ENCODE results near the gene B2M. TPM values are rescaled to one million over a fixed set of nuclear protein-coding genes. Genes with fewer than 3 reads are reported as not detected.
"Not testable (repeated sequence)": the region's sequence is repeated elsewhere in the genome, so short reads cannot be mapped to it uniquely, and the experiment has no call there.

B2M gene
- total RNA-seq, 2 experiments from 2014 or later, result 4,476 to 4,587 TPM

GRCh38 chr15:44719293-44719999 lies 8.1 kb downstream of the B2M start:
- DNase-seq (peak; percentile 89), ATAC-seq (peak; percentile 72)
- Mint-ChIP-seq H3K27ac (peak overlapping the region; percentile 96), H3K27me3 (no peaks in the 10 kb centered on the region), H3K4me1 (ENCODE audit: low read depth) (peaks cover 88% of the 10 kb centered on the region), H3K4me3 (peak overlapping the region; percentile 44), H3K36me3 (ENCODE audit: low read depth) (peaks cover 58% of the 10 kb centered on the region), H3K9me3 (no peaks in the 10 kb centered on the region)
- TF ChIP-seq, protein P1, sequence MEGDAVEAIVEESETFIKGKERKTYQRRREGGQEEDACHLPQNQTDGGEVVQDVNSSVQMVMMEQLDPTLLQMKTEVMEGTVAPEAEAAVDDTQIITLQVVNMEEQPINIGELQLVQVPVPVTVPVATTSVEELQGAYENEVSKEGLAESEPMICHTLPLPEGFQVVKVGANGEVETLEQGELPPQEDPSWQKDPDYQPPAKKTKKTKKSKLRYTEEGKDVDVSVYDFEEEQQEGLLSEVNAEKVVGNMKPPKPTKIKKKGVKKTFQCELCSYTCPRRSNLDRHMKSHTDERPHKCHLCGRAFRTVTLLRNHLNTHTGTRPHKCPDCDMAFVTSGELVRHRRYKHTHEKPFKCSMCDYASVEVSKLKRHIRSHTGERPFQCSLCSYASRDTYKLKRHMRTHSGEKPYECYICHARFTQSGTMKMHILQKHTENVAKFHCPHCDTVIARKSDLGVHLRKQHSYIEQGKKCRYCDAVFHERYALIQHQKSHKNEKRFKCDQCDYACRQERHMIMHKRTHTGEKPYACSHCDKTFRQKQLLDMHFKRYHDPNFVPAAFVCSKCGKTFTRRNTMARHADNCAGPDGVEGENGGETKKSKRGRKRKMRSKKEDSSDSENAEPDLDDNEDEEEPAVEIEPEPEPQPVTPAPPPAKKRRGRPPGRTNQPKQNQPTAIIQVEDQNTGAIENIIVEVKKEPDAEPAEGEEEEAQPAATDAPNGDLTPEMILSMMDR (IDR thresholded peaks at IDR 0.05), result no peak
- intact Hi-C loops (cut with micrococcal nuclease), result no loop called here
- ChIA-PET CTCF (interaction anchor here (1.0 to 16.8 kb wide), 4 partner anchors 14 to 127 kb away, joined by 3 to 333 read pairs (median 22); partner anchors contain the start of genes SPG11 and TRIM69), POLR2A (interaction anchor here (0.6 to 37.9 kb wide), 7 partner anchors 1 to 943 kb away, joined by 3 to 1862 read pairs (median 4); partner anchors contain the start of genes B2M, PATL2, SPG11 and TRIM69)

- H3K4me1 Mint-ChIP-seq (ENCODE audit: low read depth), result peaks cover 89% of the 10 kb centered on the region
- H3K36me3 Mint-ChIP-seq (ENCODE audit: low read depth), result peaks cover 53% of the 10 kb centered on the region
- ChIA-PET CTCF (interaction anchor here (1.0 to 16.8 kb wide), 4 partner anchors 13 to 127 kb away, joined by 3 to 333 read pairs (median 22); partner anchors contain the start of genes SPG11 and TRIM69), POLR2A (interaction anchor here (1.4 to 37.9 kb wide), 6 partner anchors 1 to 127 kb away, joined by 3 to 1862 read pairs (median 786); partner anchors contain the start of genes B2M, PATL2, SPG11 and TRIM69)
- ATAC-seq; intact Hi-C loops (cut with micrococcal nuclease); H3K27me3 Mint-ChIP-seq; H3K9me3 Mint-ChIP-seq; DNase-seq: not testable (repeated sequence)
- H3K27ac Mint-ChIP-seq, result peak overlapping the region; percentile 96
- H3K4me3 Mint-ChIP-seq, result peak overlapping the region; percentile 26
Observed at GRCh38 chr15:44720000-44720435, 8.7 kb downstream of the B2M start.

DNA sequence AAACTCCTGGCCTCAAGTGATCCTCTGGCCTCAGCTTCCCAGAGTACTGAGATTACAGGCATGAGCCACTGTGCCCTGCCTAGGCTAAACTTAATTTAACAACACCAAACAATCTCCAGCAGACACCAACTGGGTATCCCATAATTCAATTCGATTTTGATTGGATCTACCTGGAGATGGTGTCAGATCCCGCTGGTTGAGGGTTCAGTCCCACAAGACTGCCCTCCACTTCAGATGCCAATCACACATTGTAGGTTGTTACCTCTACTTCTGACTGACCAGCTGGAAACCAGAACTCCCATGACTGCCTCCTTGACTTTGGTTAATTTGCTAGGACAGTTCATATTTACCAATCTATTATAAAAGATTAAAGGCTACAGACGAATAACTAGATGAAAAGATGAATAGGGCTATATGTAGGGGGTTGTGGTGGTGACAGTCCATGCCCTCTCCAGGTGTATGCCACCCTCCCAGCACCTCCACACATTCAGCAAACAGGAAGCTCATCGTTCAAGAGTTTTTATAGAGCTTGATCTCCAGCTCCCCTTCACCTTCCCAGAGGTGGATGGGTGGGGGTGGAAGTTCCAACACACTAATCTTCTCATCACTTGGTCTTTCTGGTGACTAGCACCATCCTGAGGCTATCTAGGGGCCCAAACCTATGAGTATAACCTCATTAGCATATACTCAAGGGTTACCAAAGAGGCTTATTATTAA lies 9.3 kb downstream of the B2M start:
- peak; percentile 2 for ATAC-seq

GRCh38 chr15:44722011-44722410 lies 10.7 kb downstream of the B2M start:
- peaks cover 35% of the 10 kb centered on the region for H3K36me3 Mint-ChIP-seq (ENCODE audit: low read depth)
- TF ChIP-seq, protein P1 (IDR thresholded peaks at IDR 0.05), result no peak
- no peaks in the 10 kb centered on the region for H3K27me3 Mint-ChIP-seq
- peaks cover 82% of the 10 kb centered on the region for H3K4me1 Mint-ChIP-seq (ENCODE audit: low read depth)
- DNase-seq, result no peak
- H3K4me3 Mint-ChIP-seq, result no peak overlapping the region
- no peak for ATAC-seq
- no peaks in the 10 kb centered on the region for H3K9me3 Mint-ChIP-seq
- ChIA-PET CTCF (interaction anchor here (0.7 to 6.8 kb wide), 6 partner anchors 9 to 72 kb away, joined by 3 to 41 read pairs (median 6); partner anchors contain the start of genes SPG11 and TRIM69), POLR2A (interaction anchor here (0.9 to 37.9 kb wide), 4 partner anchors 3 to 83 kb away, joined by 3 to 1862 read pairs (median 1567); partner anchors contain the start of genes B2M, PATL2, SPG11 and TRIM69)
- H3K27ac Mint-ChIP-seq, result peak overlapping the region; percentile 96
- intact Hi-C loops (cut with micrococcal nuclease), result no loop called here

More for the DNA sequence above, 9.3 kb downstream of the B2M start:
- intact Hi-C loops (cut with micrococcal nuclease), result no loop called here
- DNase-seq, result peak; percentile 47
- ChIA-PET CTCF (interaction anchor here (1.0 to 16.8 kb wide), 5 partner anchors 12 to 70 kb away, joined by 3 to 333 read pairs (median 10); partner anchors contain the start of genes SPG11 and TRIM69), POLR2A (interaction anchor here (1.4 to 37.9 kb wide), 5 partner anchors 2 to 128 kb away, joined by 3 to 1862 read pairs (median 1567); partner anchors contain the start of genes B2M, PATL2, SPG11 and TRIM69)
- TF ChIP-seq, protein P1 (IDR thresholded peaks at IDR 0.05), result no peak
- Mint-ChIP-seq H3K27ac (peak overlapping the region; percentile 96), H3K36me3 (ENCODE audit: low read depth) (peaks cover 47% of the 10 kb centered on the region), H3K27me3 (no peaks in the 10 kb centered on the region), H3K4me3 (peak overlapping the region; percentile 18), H3K9me3 (no peaks in the 10 kb centered on the region), H3K4me1 (ENCODE audit: low read depth) (peaks cover 87% of the 10 kb centered on the region)

- DNase-seq (peak; percentile 43), ATAC-seq (no peak)
- CTCF ChIA-PET, result interaction anchor here (1.1 to 16.4 kb wide), 4 partner anchors 11 to 95 kb away, joined by 3 to 333 read pairs (median 56); partner anchors contain the start of genes B2M, PATL2, SPG11 and TRIM69
- intact Hi-C loops (cut with micrococcal nuclease), result no loop called here
- Mint-ChIP-seq H3K9me3 (no peaks in the 10 kb centered on the region), H3K4me3 (peak overlapping the region; percentile 99), H3K36me3 (ENCODE audit: low read depth) (peaks cover 19% of the 10 kb centered on the region), H3K4me1 (ENCODE audit: low read depth) (peaks cover 60% of the 10 kb centered on the region), H3K27ac (peak overlapping the region; percentile 100), H3K27me3 (no peaks in the 10 kb centered on the region)
- TF ChIP-seq, protein P1 (IDR thresholded peaks at IDR 0.05), result no peak
- POLR2A ChIA-PET, result interaction anchor here (0.6 to 37.9 kb wide), 10 partner anchors 3 to 299 kb away, joined by 3 to 1862 read pairs (median 5); partner anchors contain the start of genes B2M, PATL2, SPG11 and TRIM69
Observed at GRCh38 chr15:44726136-44726535, 14.8 kb downstream of the B2M start.
